Measurements from ENCODE around the gene EMCN. TPM values are rescaled to one million over a fixed set of nuclear protein-coding genes. Genes with fewer than 3 reads are reported as not detected.

EMCN gene
- total RNA-seq, 1 donor from 2014 or later = 53.3 TPM

DNA sequence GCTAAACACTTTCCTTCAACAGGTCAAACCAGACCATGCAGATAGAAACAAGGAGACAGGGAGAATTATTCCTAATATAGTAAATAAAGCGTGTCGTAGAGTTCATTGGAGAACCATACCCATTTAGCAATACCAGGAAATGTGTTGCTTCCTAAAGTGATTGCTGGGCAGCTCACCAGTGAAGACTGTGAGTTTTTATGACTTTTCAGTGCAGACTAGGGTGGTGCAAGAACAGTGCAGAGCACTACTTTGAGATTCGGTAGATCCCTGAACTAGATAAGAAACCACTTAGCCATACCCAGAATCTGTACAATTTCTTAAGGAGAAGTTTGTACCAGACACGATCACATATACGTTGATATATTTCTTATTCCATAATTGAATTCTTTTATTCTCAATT lies 87.4 kb downstream of the EMCN start:
- intact Hi-C loops (cut with DNase I) = no loop called here
- Histone ChIP-seq H3K9me3 (no peaks in the 10 kb centered on the region), H3K4me3 (no peak overlapping the region), H3K27ac (no peak overlapping the region), H3K4me1 (no peaks in the 10 kb centered on the region), H3K27me3 (ENCODE audit: low read depth) (no peaks in the 10 kb centered on the region), H3K36me3 (no peaks in the 10 kb centered on the region)
- no peak for TF ChIP-seq CTCF (IDR thresholded peaks at IDR 0.05)
- peak; percentile 29 to 39 for ATAC-seq
- DNase-seq = no peak

DNA sequence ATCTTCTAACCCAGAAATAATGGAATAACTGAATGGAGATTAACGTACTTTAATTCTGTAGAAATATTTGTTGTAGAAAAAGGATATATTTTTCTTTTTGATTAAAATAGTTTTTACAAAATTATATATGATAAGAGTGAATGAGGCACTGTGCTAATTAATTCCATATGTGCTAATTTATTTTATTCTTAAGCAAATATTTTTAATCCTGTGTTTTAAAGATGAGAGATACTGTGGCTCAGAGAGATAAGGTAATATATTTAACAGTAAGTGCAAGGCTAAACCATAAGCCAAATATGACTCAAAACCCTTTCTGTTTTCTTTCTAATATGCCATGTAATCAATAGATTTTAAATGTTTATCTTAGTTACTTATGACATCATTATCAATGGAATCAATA lies 88.2 kb downstream of the EMCN start:
- ATAC-seq (no peak), DNase-seq (no peak)
- Histone ChIP-seq H3K4me1 (no peaks in the 10 kb centered on the region), H3K27me3 (ENCODE audit: low read depth) (no peaks in the 10 kb centered on the region), H3K27ac (no peak overlapping the region), H3K9me3 (no peaks in the 10 kb centered on the region), H3K4me3 (no peak overlapping the region), H3K36me3 (no peaks in the 10 kb centered on the region)
- TF ChIP-seq CTCF (IDR thresholded peaks at IDR 0.05) = no peak
- intact Hi-C loops (cut with DNase I) = no loop called here

GRCh38 chr4:100428051-100428450 lies 89.8 kb downstream of the EMCN start:
- Histone ChIP-seq H3K9me3 (no peaks in the 10 kb centered on the region), H3K4me1 (no peaks in the 10 kb centered on the region), H3K36me3 (no peaks in the 10 kb centered on the region), H3K27me3 (ENCODE audit: low read depth) (no peaks in the 10 kb centered on the region), H3K4me3 (no peak overlapping the region), H3K27ac (no peak overlapping the region)
- DNase-seq (no peak), ATAC-seq (peak; percentile 47 to 54)
- TF ChIP-seq CTCF (IDR thresholded peaks at IDR 0.05) = no peak
- intact Hi-C loops (cut with DNase I) = no loop called here

DNA sequence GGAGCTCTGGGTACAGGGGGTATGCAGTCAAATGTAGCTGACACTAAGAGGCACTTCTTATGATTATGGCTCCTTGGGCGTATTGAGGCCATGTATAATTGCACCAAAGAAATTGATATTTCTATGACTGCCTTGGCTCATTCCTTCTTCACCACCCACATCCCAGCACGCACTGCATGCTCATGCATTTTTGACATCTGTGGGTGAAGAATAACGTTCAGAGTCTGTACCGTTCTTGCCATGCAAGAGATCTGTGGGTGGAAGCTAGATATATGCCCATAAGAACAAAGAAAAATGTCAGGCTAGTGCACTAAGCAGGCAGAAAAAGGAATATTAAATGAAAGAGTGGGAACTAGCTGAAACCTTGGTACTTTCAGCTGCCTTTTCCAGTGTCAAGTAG lies 93.4 kb downstream of the EMCN start:
- no peak for DNase-seq
- Histone ChIP-seq H3K9me3 (no peaks in the 10 kb centered on the region), H3K4me1 (no peaks in the 10 kb centered on the region), H3K36me3 (no peaks in the 10 kb centered on the region), H3K4me3 (no peak overlapping the region), H3K27ac (no peak overlapping the region), H3K27me3 (ENCODE audit: low read depth) (no peaks in the 10 kb centered on the region)
- intact Hi-C loops (cut with DNase I) = no loop called here
- TF ChIP-seq CTCF (IDR thresholded peaks at IDR 0.05) = no peak
- no peak for ATAC-seq

- Histone ChIP-seq H3K27ac (no peak overlapping the region), H3K4me1 (no peaks in the 10 kb centered on the region), H3K4me3 (no peak overlapping the region), H3K27me3 (ENCODE audit: low read depth) (no peaks in the 10 kb centered on the region), H3K9me3 (no peaks in the 10 kb centered on the region), H3K36me3 (no peaks in the 10 kb centered on the region)
- no peak for DNase-seq
- no peak for TF ChIP-seq CTCF (IDR thresholded peaks at IDR 0.05)
- ATAC-seq = no peak
- intact Hi-C loops (cut with DNase I) = no loop called here
Observed at GRCh38 chr4:100422894-100423293, 94.9 kb downstream of the EMCN start.
